HG02973 (cell line): ENCODE data around the gene DDR1.
"Not testable (repeated sequence)": the region's sequence is repeated elsewhere in the genome, so short reads cannot be mapped to it uniquely, and the experiment has no call there.

Source experiments
- ATAC-seq: cut with Tn5 transposase; IDR thresholded peaks from one replicate; pipeline ENCODE4 v1.9.1; 2021; ENCODE audit warnings: moderate library complexity; ENCODE audit not compliant: unreplicated experiment

DDR1 gene

DNA sequence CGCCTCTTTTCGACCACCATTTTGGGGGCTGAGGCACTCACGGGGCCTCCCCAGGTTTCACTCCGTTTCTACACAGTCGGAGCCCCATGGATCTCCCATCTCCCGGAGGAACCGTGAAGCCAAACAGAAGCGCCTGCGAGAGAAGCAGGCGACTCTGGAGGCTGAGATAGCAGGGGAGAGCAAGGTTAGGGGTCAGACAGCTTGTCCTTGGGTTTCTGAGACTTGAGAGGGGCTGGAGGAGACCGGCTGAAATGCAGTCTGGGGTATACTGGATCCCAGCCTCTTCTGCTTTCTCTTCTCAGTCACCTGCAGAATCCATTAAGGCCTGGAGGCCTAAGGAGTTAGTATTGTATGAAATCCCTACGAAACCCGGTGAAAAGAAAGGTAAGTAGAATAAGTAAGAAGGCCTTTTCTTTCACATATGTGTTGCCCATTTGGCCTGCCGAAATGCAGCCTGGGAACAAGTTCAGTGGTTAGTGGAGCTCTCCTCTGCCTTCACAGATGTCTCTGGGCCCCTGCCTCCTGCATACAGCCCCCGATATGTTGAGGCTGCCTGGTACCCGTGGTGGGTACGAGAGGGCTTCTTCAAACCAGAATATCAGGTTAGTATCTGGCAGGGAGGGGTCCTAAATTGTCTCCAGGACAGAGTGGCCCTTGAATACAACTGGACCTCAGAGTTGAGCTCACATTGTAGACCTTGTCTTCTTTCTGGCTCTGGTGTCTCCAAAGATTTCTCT is 30.7 kb downstream of the DDR1 start:
- no peak for ATAC-seq

DNA sequence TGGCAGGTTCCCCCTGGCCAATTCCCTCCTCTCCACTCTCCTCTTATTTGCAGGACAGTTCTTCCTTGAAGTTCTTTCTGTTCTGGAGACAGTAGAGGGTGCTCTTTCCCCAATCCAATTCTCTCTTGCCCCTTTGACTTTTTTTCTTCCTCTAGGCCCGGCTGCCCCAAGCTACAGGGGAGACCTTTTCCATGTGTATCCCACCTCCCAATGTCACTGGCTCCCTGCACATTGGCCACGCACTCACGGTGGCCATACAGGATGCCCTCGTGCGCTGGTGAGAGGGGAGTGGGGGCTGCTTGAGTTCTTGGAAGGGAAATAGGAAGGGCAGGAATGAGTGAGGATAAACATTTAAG is 31.2 kb downstream of the DDR1 start:
- ATAC-seq, result no peak

DNA sequence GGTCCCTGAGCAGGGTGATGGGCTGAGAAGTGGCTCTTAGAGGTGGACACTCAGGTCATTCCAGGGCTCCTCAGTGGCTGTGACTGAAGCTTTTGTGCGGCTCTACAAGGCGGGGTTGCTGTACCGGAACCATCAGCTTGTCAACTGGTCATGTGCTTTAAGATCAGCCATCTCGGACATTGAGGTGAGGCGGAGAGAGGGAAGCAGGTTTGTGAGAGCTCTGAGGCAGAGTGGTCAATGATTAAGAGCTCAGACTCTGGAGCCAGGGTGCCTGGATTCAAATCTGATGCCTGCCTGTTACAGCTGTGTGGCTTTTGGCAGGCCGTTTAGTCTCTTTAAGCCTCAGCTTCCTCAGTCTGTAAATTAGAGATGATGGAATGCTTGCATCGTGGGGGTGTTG is 32.7 kb downstream of the DDR1 start:
- no peak for ATAC-seq

DNA sequence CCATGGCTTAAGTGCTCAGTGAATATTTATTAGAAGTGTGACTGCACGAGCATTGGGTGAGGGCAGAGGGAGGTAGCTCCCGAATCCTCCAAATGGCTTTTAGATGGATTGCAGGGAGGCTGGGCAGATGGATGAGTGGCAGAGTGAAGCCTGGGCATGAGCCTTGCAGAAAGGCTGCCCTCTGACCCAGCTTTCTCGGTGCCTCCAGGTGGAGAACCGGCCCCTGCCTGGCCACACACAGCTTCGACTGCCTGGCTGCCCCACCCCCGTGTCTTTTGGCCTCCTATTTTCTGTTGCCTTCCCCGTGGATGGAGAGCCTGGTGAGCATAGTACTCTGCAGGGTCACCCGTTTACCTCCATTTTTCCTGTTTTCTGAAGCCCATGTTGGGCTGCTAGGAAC is 33.2 kb downstream of the DDR1 start:
- no peak for ATAC-seq

DNA sequence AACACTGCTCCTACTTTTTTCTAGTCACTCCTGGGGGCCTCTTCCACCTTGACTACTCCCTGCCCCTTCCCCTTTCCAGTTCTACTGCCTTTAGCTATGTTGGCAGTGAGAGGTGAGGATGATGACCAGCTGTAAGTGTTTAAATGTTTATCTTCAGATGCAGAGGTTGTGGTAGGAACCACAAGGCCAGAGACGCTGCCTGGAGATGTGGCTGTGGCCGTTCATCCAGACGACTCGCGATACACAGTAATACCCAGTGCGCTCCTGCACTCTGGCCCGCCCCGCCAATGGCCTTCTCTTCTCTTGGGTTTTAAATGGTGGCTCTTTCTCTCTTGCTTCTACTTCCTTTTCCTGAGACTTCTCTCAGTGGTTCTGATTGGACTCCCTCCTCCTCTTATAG is 34.4 kb downstream of the DDR1 start:
- ATAC-seq, result no peak

DNA sequence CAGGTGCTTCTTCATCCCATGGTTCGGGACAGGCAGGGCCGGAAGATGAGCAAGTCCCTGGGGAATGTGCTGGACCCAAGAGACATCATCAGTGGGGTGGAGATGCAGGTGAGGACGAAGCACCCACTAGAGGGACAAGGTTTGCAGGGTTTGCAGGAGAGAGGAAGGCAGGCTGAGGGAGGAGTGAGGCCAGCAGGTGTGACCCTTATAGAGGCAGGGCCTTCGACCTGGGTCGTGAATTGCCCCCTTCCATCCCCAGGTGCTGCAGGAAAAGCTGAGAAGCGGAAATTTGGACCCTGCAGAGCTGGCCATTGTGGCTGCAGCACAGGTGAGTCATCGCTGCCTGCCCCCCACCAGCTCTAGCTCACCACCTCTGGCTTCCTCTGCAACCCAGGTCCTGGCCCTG is 38.1 kb downstream of the DDR1 start:
- no peak for ATAC-seq

DNA sequence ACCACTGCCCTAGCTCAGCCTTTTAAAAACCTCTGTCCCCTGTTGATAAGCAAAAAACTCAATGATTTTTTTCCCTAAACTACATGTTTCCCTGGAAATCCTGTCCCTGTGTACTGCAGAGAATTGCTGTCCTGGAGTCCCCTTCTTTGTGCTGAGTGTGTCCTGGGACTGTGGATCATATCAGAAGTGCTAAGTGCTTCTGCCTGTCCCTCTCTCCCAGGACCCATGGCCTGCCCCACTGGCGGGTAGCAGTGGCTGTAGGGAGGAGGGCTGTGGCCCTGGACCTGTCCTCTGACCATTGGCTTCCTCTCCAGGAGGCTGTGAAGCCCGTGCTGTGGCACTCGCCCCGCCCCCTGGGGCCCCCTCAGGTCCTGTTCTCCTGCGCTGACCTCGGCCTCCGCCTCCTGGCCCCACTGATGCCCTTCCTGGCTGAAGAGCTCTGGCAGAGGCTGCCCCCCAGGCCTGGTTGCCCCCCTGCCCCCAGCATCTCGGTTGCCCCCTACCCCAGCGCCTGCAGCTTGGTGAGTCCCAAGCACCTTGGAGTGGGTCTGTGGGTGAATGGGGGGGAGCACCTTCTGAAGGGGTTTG is 39.8 kb downstream of the DDR1 start:
- ATAC-seq, result not testable (repeated sequence)

DNA sequence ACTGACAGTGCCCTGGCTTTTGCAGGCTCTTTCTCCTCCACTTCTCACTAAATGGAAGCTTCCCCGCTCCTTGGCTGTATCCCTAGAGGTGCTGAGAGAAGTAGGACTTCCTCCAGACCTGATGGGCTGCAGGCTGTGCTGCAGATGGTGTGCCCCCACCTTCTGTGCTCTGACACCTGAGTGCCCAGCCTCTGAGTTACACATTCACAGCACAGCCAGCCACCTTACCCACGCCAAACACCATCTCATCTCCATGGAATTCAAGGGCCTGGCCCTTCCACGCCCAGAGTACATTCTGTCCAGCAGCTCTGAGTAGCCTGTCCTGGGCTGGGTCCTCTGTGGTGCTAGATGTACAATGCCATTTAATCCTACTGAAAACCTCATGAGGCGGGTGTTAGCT is 42.3 kb downstream of the DDR1 start:
- no peak for ATAC-seq

DNA sequence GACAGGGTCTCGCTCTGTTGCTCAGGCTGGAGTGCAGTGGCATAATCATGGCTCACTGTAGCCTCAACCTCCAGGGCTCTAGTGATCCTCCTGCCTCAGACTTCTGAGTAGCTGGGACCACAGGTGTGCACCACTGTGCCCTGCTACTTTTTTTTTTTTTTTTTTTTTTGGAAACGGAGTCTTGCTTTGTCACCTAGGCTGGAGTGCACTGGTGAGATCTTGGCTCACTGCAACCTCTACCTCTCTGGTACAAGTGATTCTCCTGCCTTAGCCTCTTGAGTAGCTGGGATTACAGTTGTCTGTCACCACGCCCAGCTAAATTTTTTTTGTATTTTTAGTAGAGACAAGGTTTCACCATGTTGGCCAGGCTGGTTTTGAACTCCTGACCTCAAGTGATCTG is 42.8 kb downstream of the DDR1 start:
- ATAC-seq, result not testable (repeated sequence)

DNA sequence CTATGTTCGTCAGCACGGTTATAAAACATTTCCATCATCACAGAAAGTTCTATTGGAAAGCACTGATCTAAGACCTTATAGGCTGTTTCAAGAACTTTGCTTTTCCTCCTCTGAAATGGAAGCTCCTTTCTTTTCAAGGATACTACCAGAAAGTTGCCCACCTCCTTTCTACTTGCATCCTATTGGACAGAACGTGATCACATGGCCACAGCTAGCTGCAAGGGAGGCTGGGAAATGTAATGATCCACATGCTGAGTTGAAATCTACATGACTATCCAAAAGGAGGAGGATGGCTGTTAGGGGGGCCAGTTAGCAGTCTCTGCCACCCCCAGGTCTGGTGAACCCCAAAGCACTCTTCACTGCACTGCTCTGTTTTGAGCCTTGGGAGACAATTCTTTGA is 44.4 kb downstream of the DDR1 start:
- no peak for ATAC-seq

DNA sequence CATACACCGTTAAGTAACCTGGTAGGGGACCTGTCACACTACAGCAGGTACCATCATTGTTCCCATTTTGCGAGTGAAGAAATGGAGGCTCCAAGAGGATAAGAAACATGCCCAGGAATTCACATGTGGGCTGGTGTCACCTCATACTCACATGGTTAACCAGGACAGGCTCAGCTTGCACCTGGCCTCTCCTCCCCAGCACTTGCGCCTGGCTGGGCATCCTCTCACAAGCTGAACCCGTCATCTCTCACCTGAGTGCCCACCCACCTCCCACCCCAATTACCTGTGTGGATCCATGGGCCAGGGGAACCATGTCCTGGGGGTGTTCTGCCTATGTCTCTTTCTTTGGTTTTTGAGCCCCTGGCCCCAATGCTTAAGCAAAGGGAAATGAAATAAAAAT is 46.2 kb downstream of the DDR1 start:
- ATAC-seq, result no peak

DNA sequence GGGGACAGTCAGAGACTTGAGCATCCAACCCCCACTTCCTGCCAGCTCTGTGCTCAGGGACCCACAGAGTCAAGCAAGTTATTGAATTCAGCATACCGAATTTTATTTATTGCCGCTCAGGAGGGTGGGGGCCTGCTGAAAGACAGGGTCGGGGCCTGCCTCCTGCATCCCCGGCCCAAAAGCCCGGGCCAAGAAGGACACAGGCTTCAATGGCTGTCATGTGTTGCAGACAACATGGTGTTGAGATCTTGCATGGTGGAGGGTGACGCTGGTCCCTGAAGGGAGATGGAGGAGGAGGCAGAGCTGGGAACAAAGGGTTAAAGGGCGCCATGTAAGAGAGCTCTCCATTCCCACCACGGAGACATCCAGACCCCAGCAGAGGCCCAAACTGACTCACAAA is 47.0 kb downstream of the DDR1 start:
- ATAC-seq, result no peak

DNA sequence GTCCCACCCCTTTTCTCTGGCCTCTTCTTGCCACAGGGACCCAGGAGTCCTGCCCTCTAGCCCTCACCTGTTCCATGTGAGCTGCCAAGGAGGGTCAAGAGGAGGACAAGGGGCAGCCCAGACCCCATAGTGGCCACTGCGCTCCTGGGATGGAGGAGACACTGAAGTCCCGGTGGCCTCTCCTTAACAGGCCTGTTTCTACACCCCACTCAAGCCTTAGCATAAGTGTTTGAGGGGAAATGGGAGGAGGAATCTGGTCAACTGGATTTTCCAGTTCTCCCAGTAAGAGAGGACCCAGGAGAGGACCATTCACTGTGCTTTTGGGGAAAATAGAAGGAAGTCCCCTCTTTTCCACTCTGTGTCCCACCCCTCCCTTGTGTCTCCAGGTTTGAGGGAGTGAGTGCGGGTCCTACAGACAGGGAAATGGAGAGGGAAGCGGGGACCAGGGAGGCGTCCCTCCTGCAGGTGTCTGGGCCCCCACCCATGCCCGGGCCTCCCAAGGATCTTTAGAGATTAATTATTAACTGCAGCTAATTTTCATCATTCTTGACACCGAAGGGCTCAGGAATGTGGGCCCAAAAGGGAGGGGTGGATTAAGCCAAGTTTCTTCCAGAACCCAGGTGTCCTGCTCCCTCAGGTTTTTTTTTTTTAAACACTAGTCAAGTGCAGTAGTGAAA is 47.8 kb downstream of the DDR1 start, which contains the start of gene SFTA2:
Gene SFTA2, minus strand, starts transcription at position 202 of the 677 bp plus-strand sequence. Its CDS starts 74 bp downstream, at position 128.
- ATAC-seq, result no peak

DNA sequence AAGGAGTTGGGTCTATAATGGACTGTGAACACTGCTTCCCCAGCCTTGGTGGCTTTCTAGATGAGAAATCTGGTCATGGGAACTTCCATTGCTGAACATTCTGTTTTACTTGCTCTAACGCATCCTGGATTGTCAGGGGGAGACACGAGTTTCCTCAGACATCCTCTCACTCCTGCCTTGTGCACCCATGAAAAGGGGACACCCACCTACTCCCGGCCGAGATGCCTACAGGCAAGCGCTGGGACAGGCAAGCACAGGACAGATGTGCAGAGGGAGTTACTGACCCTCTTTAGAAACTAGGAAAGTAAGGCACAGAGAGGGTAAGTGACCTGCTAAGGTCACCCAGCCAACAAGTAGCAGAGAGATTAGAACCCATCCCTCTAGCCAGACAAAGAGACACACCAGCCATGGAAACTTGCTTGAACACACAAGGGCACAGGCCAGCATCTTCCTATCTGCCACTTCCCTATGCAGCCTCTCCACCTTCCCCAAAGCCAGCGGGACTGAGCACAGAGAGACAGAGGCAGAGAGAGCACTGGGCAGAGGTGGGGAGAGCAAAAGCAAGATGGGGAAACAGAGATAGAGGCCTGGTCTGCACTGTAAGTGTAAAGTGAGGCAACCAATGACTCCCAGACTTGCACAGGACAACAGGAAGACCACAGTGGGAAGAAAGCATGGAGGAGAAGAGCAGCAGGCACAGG is 48.5 kb downstream of the DDR1 start:
- ATAC-seq, result no peak

DNA sequence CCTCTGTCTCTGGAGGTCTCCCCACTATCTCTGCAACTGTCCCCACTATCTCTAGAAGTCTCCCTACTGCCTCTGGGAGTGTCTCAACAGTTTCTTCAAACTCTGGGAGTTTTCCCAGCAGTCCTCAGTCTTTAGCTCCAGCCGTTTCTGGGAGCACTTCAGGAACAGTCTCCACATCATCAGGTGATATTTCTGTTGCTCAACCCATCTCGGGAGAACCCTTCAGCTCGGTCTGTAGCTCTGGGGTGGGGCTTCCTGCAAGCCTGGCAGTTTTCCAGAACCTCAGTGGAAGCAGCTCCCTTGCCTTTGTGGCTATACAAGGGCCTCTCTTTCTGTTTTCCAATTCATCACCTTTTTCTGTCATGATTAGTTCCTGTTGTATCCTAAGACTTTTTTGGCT is 50.7 kb downstream of the DDR1 start:
- ATAC-seq, result no peak

DNA sequence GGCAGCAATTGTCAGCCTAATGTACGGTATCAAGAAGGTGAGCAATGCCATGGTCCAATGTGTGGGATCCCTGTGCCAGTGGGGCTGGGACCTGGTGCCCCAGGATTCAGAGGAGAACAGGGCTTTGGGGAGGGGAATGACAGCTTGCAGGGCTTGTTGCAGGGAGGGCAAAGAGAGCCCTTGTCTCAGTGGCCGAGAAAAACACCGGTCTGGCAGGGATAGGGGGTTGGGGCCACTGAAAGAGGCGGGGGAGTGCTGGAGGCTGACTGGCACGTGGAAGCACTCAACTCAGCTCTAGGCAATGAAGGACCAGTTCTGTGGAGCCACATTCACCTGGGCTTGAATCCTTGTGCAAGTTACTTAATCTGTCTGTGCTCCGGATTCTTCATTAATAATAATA is 52.9 kb downstream of the DDR1 start:
- ATAC-seq, result no peak

DNA sequence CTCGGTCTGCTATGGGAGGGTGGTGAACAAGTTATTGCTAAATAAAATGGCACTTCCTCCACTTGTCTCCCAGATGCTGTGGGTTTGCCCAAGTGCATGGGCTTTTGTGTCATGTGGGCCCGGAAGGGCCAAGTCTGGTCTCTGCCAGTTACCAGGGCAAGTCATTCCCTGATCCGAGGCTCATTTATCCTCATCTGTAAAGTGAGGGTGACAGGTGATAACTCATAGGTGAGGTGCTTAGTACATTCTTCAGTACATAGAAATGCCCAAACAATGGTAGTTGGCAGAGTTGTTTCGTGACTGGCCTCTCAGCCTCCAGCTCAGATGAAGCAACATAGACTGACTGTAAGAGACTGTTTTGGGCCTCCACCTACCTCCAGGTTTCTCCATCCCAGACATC is 54.4 kb downstream of the DDR1 start:
- no peak for ATAC-seq

DNA sequence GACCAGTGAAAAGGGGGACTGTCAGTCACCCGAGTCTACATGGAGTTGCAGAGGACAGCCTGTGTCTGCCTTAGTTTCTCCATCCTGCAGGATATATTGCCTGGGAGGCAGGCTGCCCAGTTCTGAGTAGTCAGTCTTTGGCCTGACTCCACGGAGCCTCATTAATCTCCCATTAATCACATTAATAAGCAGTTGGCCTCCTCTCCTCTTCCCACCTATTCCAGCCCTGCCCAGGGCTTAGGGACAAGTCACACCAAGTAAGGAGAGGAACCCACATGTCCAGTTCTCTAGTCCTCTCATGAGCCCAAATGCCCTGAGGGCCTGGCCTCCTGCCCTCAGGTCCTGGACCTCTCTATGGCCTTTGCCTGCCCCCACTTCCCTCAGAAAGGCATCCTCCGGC is 55.2 kb downstream of the DDR1 start:
- ATAC-seq, result no peak

DNA sequence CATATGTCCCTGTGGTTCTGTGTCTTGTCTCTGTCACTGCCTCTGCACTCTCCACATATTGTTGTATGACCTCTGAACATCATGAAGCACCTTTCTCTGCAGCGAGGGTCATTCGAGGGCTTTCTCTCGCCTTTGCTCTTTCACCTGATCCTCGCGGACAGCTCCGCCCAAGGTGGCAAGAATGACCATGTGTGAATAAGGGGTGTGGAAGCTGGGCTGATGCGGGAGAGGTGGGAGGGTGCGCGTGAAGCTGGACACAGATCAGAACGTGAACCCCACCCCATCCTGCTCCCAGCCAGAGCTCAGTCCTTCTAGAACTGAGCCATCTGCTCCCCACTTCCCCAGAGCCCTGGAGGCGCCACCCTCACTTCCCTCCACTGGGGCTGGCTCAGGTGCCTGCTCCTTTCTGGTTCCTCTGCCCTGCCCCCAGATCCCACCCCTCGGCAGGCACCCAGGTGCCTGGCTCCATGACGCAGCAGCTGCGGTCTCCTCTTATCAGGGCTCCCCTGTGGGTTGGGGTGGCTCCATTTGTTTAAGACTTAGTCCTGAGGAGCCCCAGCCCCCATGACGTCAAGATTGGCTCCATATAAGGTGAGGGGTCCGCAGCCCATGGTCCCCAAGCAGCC is 56.2 kb downstream of the DDR1 start, which contains the start of gene MUCL3:
Gene MUCL3, plus strand, starts transcription at position 613 of the 626 bp plus-strand sequence. CDS start 27 bp downstream, outside the sequence.
- no peak for ATAC-seq

DNA sequence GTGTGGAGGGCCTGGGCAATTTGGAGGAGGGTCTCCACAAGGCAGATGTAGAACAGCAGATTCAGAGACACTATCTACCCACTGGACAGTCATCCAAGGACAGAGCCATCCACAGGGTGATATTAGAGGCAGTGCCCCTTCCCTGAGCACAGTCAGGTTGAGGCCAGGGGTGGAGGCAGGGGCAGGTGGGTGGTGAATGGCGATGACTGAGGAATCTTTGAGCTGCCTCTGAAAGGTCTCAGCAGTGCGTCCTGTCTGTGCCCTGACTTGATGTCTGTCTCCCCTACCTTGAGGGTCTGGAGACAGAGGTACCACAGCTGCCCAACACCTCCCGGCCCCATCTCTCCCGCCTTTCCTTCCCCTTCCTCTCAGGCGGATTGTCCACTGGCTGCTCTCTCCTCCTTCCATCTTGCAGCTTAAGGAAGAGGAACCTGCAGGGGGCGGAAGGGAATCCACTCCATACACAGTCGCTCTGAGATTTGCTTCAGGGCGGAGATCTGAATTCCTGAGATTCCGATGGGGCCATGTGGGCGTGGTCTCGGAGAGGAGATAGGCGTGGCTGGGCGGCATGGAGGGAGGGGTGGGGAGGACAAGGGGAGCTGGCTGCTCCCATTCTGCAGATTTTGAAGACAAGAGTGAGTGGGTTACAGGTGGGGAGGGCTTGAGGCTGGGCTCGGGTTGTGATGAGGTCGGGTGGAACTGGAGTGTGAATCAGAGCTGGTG is 58.2 kb downstream of the DDR1 start:
- ATAC-seq, result no peak
